Liver (tissue), 9 donors: Measurements from ENCODE around the gene PRPH. TPM values are rescaled to one million over a fixed set of nuclear protein-coding genes. Genes with fewer than 3 reads are reported as not detected.

Source experiments
- DNase-seq: peaks from one replicate; pipeline ENCODE4 v3.0.0-alpha.2; 2017; ENCODE audit warnings: low spot score
- H3K27ac ChIP-seq, 2 donors: one replicate each; pipeline ENCODE4 v1.7.0; 2013; ENCODE audit warnings: inconsistent platforms in 2 of 2, low read length in 2 of 2, control low read depth in 1 of 2, low read depth in 1 of 2, mild to moderate bottlenecking in 1 of 2
- H3K27me3 ChIP-seq, 4 donors: one replicate each; pipeline versions ENCODE4 v1.6.1 to v1.7.0; 2013; ENCODE audit warnings: low read length in 3 of 4, inconsistent platforms in 1 of 4, mild to moderate bottlenecking in 1 of 4, moderate library complexity in 1 of 4; ENCODE audit not compliant: control insufficient read depth in 4 of 4, insufficient read depth in 4 of 4
- H3K36me3 ChIP-seq, 4 donors: one replicate each; pipeline versions ENCODE4 v1.6.1 to v1.7.0; 2013; ENCODE audit warnings: low read length in 3 of 4, mild to moderate bottlenecking in 3 of 4, low read depth in 1 of 4, moderate library complexity in 1 of 4; ENCODE audit not compliant: control insufficient read depth in 4 of 4, insufficient read depth in 3 of 4
- H3K4me1 ChIP-seq, 4 donors: one replicate each; pipeline versions ENCODE4 v1.6.1 to v1.7.0; 2013; ENCODE audit warnings: low read length in 3 of 4, mild to moderate bottlenecking in 3 of 4, moderate library complexity in 1 of 4; ENCODE audit not compliant: control insufficient read depth in 4 of 4, insufficient read depth in 4 of 4
- H3K4me3 ChIP-seq, 3 donors: one replicate each; pipeline versions ENCODE4 v1.6.1 to v1.7.0; 2013; ENCODE audit warnings: low read length in 3 of 3, control low read depth in 1 of 3, low read depth in 1 of 3, mild to moderate bottlenecking in 1 of 3
- H3K9ac ChIP-seq, 2 donors: one replicate each; pipeline ENCODE4 v1.7.0; 2013; ENCODE audit warnings: low read length in 2 of 2, mild to moderate bottlenecking in 2 of 2, moderate library complexity in 2 of 2, control low read depth in 1 of 2, low read depth in 1 of 2
- H3K9me3 ChIP-seq, 4 donors: one replicate each; pipeline versions ENCODE4 v1.6.1 to v1.7.0; 2013; ENCODE audit warnings: low read length in 3 of 4; ENCODE audit not compliant: control insufficient read depth in 4 of 4
- EGR1 ChIP-seq, 2 donors: IDR thresholded peaks; 2 replicates each; pipeline ENCODE4 v1.6.1; 2016 to 2018; ENCODE audit warnings: antibody characterized with exemption in 2 of 2, low read depth in 2 of 2
- FOXA1 ChIP-seq: IDR thresholded peaks from 2 replicates; pipeline ENCODE4 v1.6.1; 2016; ENCODE audit warnings: antibody characterized with exemption
- FOXA2 ChIP-seq: IDR thresholded peaks from 2 replicates; pipeline ENCODE4 v1.6.1; 2016; ENCODE audit warnings: antibody characterized with exemption
- GABPA ChIP-seq, 2 donors: IDR thresholded peaks in 1 of 2; conservative IDR thresholded peaks in 1 of 2; 2 replicates each; pipeline ENCODE4 v1.6.1; 2016; ENCODE audit warnings: antibody characterized with exemption in 2 of 2, mild to moderate bottlenecking in 1 of 2, moderate library complexity in 1 of 2
- HNF4A ChIP-seq, 2 donors: conservative IDR thresholded peaks; 2 replicates each; pipeline ENCODE4 v1.6.1; 2016; ENCODE audit warnings: antibody characterized with exemption in 2 of 2, mild to moderate bottlenecking in 2 of 2
- JUND ChIP-seq, 2 donors: IDR thresholded peaks; 2 replicates each; pipeline ENCODE4 v1.6.1; 2016; ENCODE audit warnings: antibody characterized with exemption in 2 of 2
- NR2F2 ChIP-seq: IDR thresholded peaks from 2 replicates; pipeline ENCODE4 v1.6.1; 2016; ENCODE audit warnings: antibody characterized with exemption
- RAD21 ChIP-seq, 2 donors: IDR thresholded peaks; 2 replicates each; pipeline ENCODE4 v1.6.1; 2016; ENCODE audit warnings: antibody characterized with exemption in 2 of 2, mild to moderate bottlenecking in 2 of 2
- RXRA ChIP-seq, 2 donors: IDR thresholded peaks; 2 replicates each; pipeline ENCODE4 v1.6.1; 2017 to 2018; ENCODE audit warnings: antibody characterized with exemption in 2 of 2, mild to moderate bottlenecking in 1 of 2
- SP1 ChIP-seq: IDR thresholded peaks from 2 replicates; pipeline ENCODE4 v1.6.1; 2018; ENCODE audit warnings: antibody characterized with exemption, mild to moderate bottlenecking
- TAF1 ChIP-seq: conservative IDR thresholded peaks from 2 replicates; pipeline ENCODE4 v1.6.1; 2016; ENCODE audit warnings: antibody characterized with exemption, mild to moderate bottlenecking
- YY1 ChIP-seq: IDR thresholded peaks from 2 replicates; pipeline ENCODE4 v1.6.1; 2016; ENCODE audit warnings: antibody characterized with exemption, mild to moderate bottlenecking
- WGBS: extraction: QIAGEN DNeasy Blood & Tissue Kit; methylation state at CpG from one replicate; pipeline ENCODE4 v1.1.7; 2013; 5-methylcytosine and 5-hydroxymethylcytosine counted together
- polyA plus RNA-seq, 2 donors: library from polyadenylated mRNA; stranded (reverse) in 1 of 2; unstranded in 1 of 2; fragments of 200-250 nt in 1 of 2; fragments of >200 nt in 1 of 2; fragmentation: Nextera tagmentation in 1 of 2; extraction: Ambion mirVana in 1 of 2; gene quantifications; one replicate each; pipeline versions ENCODE4 v1.2.1 to v1.2.3, GENCODE V29; 2013 to 2015
- total RNA-seq, 2 donors: library from RNA; depleted of rRNA; stranded (reverse); fragments of >200 nt; gene quantifications; one replicate each; pipeline ENCODE4 v1.2.3, GENCODE V29; 2014
- TF ChIP-seq, protein P1 (sequence below): IDR thresholded peaks from 2 replicates; pipeline ENCODE4 v1.6.1; 2016; ENCODE audit warnings: antibody characterized with exemption, mild to moderate bottlenecking
- TF ChIP-seq, protein P2 (sequence below): IDR thresholded peaks from 2 replicates; pipeline ENCODE4 v1.6.1; 2016; ENCODE audit warnings: antibody characterized with exemption
- TF ChIP-seq, protein P3 (sequence below): IDR thresholded peaks from 2 replicates; pipeline ENCODE4 v1.6.1; 2016; ENCODE audit warnings: antibody characterized with exemption
- TF ChIP-seq, protein P4 (sequence below): IDR thresholded peaks from 2 replicates; pipeline ENCODE4 v1.6.1; 2016; ENCODE audit warnings: antibody characterized with exemption
- TF ChIP-seq, protein P5 (sequence below): fragments of 150-350 bp; IDR thresholded peaks from 2 replicates; pipeline ENCODE4 v1.5.1; 2017; ENCODE audit warnings: improper control_type of control experiment, low read depth, low read length; ENCODE audit not compliant: missing input control
- donor health status: healthy.
- donor health status: healthy.
- donor health status: healthy.
- donor health status: healthy.
- donor health status: healthy.

PRPH gene
- total and polyA plus RNA-seq, 4 donors: 0.05 TPM; not detected in 3

DNA sequence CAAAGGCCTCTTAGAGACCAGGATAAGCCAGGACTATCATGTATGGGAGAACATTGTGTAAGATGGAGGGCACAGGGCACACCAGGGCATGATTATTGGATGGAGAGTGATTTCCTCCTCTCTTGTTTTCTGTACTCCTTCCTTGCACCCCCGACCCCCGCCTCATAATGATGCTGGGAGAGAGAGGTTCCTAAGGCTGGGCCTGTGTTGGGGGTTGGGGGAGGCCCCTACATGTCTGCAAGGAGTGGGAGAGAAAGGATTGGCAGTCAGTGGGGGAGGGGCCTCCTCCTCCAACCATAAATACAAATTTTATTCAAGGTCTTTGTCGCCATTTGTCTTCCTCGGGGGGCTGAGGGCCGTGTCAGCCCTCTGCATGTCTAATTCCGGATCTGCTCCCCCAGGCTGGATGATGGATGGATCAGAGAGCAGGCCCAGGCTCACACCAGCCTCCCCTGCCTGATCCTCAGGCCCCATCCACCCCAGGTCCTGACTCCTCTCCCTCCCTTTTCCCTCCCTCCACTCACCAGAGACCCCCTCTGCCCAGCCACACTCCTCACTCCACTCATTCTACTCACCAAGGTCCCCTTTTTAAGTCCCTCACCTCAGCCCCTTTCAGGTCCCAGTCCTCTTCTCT lies 44.0 kb downstream of the PRPH start:
- TF ChIP-seq, protein P1, sequence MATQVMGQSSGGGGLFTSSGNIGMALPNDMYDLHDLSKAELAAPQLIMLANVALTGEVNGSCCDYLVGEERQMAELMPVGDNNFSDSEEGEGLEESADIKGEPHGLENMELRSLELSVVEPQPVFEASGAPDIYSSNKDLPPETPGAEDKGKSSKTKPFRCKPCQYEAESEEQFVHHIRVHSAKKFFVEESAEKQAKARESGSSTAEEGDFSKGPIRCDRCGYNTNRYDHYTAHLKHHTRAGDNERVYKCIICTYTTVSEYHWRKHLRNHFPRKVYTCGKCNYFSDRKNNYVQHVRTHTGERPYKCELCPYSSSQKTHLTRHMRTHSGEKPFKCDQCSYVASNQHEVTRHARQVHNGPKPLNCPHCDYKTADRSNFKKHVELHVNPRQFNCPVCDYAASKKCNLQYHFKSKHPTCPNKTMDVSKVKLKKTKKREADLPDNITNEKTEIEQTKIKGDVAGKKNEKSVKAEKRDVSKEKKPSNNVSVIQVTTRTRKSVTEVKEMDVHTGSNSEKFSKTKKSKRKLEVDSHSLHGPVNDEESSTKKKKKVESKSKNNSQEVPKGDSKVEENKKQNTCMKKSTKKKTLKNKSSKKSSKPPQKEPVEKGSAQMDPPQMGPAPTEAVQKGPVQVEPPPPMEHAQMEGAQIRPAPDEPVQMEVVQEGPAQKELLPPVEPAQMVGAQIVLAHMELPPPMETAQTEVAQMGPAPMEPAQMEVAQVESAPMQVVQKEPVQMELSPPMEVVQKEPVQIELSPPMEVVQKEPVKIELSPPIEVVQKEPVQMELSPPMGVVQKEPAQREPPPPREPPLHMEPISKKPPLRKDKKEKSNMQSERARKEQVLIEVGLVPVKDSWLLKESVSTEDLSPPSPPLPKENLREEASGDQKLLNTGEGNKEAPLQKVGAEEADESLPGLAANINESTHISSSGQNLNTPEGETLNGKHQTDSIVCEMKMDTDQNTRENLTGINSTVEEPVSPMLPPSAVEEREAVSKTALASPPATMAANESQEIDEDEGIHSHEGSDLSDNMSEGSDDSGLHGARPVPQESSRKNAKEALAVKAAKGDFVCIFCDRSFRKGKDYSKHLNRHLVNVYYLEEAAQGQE: no peak
- TF ChIP-seq NR2F2: no peak
- TF ChIP-seq GABPA (IDR thresholded peaks at IDR 0.05 in 1 of 2, conservative IDR thresholded peaks at IDR 0.05 in 1 of 2): no peak
- TF ChIP-seq FOXA2: no peak
- TF ChIP-seq RAD21 (IDR thresholded peaks at IDR 0.05): no peak
- no peak for TF ChIP-seq EGR1 (IDR thresholded peaks at IDR 0.05; ENCODE audit: low read depth in 2 of 2)
- TF ChIP-seq TAF1: no peak
- no peak overlapping the region for H3K27ac ChIP-seq
- no peaks in the 10 kb centered on the region for H3K9me3 ChIP-seq
- H3K4me3 ChIP-seq: no peak overlapping the region
- DNase-seq: no peak
- no peak overlapping the region for H3K9ac ChIP-seq
- WGBS: 75% methylated on average over 6 of the region's 6 CpGs
- peaks cover 10 to 30% (median 22%) of the 10 kb centered on the region in 4 donors for H3K4me1 ChIP-seq
- no peaks in the 10 kb centered on the region for H3K36me3 ChIP-seq
- H3K27me3 ChIP-seq: peaks cover 0 to 10% (median 4%) of the 10 kb centered on the region in 4 donors

DNA sequence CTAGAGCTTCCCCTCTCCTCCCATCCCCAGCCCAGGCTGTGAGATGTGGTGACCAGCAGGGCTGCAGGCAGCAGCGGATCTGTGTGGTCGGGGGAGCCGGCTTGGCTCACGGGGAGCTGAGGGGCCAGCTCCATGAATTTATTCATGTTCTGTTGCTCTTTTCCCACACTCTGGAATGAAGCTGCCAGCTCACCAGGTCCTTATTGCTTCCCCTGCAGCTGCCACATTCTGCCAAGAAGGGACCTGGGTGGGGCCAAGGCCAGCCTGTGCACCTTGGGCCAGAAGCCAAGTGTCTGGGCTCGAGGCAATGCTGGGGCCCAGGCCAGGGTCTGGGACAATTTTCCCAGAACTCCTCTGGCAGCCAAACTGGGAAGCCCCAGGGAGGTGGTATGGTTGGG lies 44.5 kb downstream of the PRPH start:
- H3K9ac ChIP-seq: no peak overlapping the region

More for the DNA sequence above, 44.5 kb downstream of the PRPH start:
- H3K4me3 ChIP-seq: no peak overlapping the region
- DNase-seq: no peak
- no peaks in the 10 kb centered on the region for H3K9me3 ChIP-seq
- peaks cover 0 to 9% (median 4%) of the 10 kb centered on the region in 4 donors for H3K27me3 ChIP-seq
- H3K4me1 ChIP-seq: peaks cover 10 to 30% (median 22%) of the 10 kb centered on the region in 4 donors
- TF ChIP-seq SP1: no peak
- no peak for TF ChIP-seq FOXA2
- TF ChIP-seq, protein P2, sequence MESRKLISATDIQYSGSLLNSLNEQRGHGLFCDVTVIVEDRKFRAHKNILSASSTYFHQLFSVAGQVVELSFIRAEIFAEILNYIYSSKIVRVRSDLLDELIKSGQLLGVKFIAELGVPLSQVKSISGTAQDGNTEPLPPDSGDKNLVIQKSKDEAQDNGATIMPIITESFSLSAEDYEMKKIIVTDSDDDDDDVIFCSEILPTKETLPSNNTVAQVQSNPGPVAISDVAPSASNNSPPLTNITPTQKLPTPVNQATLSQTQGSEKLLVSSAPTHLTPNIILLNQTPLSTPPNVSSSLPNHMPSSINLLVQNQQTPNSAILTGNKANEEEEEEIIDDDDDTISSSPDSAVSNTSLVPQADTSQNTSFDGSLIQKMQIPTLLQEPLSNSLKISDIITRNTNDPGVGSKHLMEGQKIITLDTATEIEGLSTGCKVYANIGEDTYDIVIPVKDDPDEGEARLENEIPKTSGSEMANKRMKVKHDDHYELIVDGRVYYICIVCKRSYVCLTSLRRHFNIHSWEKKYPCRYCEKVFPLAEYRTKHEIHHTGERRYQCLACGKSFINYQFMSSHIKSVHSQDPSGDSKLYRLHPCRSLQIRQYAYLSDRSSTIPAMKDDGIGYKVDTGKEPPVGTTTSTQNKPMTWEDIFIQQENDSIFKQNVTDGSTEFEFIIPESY: no peak
- no peak for TF ChIP-seq RXRA (IDR thresholded peaks at IDR 0.05)
- TF ChIP-seq, protein P3, sequence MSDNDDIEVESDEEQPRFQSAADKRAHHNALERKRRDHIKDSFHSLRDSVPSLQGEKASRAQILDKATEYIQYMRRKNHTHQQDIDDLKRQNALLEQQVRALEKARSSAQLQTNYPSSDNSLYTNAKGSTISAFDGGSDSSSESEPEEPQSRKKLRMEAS: no peak
- TF ChIP-seq, protein P4, sequence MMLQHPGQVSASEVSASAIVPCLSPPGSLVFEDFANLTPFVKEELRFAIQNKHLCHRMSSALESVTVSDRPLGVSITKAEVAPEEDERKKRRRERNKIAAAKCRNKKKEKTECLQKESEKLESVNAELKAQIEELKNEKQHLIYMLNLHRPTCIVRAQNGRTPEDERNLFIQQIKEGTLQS: no peak
- TF ChIP-seq RAD21 (IDR thresholded peaks at IDR 0.05): no peak
- TF ChIP-seq FOXA1: no peak
- no peak for TF ChIP-seq HNF4A (conservative IDR thresholded peaks at IDR 0.05)
- TF ChIP-seq, protein P5, sequence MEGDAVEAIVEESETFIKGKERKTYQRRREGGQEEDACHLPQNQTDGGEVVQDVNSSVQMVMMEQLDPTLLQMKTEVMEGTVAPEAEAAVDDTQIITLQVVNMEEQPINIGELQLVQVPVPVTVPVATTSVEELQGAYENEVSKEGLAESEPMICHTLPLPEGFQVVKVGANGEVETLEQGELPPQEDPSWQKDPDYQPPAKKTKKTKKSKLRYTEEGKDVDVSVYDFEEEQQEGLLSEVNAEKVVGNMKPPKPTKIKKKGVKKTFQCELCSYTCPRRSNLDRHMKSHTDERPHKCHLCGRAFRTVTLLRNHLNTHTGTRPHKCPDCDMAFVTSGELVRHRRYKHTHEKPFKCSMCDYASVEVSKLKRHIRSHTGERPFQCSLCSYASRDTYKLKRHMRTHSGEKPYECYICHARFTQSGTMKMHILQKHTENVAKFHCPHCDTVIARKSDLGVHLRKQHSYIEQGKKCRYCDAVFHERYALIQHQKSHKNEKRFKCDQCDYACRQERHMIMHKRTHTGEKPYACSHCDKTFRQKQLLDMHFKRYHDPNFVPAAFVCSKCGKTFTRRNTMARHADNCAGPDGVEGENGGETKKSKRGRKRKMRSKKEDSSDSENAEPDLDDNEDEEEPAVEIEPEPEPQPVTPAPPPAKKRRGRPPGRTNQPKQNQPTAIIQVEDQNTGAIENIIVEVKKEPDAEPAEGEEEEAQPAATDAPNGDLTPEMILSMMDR: no peak
- TF ChIP-seq, protein P1: no peak
- TF ChIP-seq GABPA (IDR thresholded peaks at IDR 0.05 in 1 of 2, conservative IDR thresholded peaks at IDR 0.05 in 1 of 2): no peak
- TF ChIP-seq JUND (IDR thresholded peaks at IDR 0.05): no peak
- TF ChIP-seq TAF1: no peak
- TF ChIP-seq YY1: no peak
- no peak for TF ChIP-seq EGR1 (IDR thresholded peaks at IDR 0.05; ENCODE audit: low read depth in 2 of 2)
- no peaks in the 10 kb centered on the region for H3K36me3 ChIP-seq
- WGBS: 71% methylated on average over 5 of the region's 5 CpGs
- H3K27ac ChIP-seq: no peak overlapping the region
